Measurements from ENCODE around the gene DAP.

DAP gene

GRCh38 chr5:10709933-10710332, 51.1 kb downstream of the DAP start:
- no peak for DNase-seq (ENCODE audit: low read depth in 3 of 3)

- DNase-seq (ENCODE audit: low read depth in 3 of 3) = no peak
Observed at GRCh38 chr5:10709409-10709808, 51.6 kb downstream of the DAP start.

- DNase-seq (ENCODE audit: low read depth in 3 of 3) = no peak
Observed at GRCh38 chr5:10708189-10708944, 52.7 kb downstream of the DAP start.

- DNase-seq (ENCODE audit: low read depth in 3 of 3) = no peak
Observed at GRCh38 chr5:10707198-10708142, 53.6 kb downstream of the DAP start.

- DNase-seq (ENCODE audit: low read depth in 3 of 3) = no peak
Observed at GRCh38 chr5:10706326-10706725, 54.7 kb downstream of the DAP start.

- no peak for DNase-seq (ENCODE audit: low read depth in 3 of 3)
Observed at GRCh38 chr5:10705747-10706146, 55.3 kb downstream of the DAP start.

GRCh38 chr5:10704949-10705621, 55.9 kb downstream of the DAP start:
- DNase-seq (ENCODE audit: low read depth in 3 of 3) = no peak

- no peak for DNase-seq (ENCODE audit: low read depth in 3 of 3)
Observed at GRCh38 chr5:10703676-10704075, 57.4 kb downstream of the DAP start.

- no peak for DNase-seq (ENCODE audit: low read depth in 3 of 3)
Observed at GRCh38 chr5:10702911-10703491, 58.0 kb downstream of the DAP start.

GRCh38 chr5:10702040-10702629, 58.9 kb downstream of the DAP start:
- no peak for DNase-seq (ENCODE audit: low read depth in 3 of 3)

GRCh38 chr5:10701567-10702039, 59.4 kb downstream of the DAP start:
- no peak for DNase-seq (ENCODE audit: low read depth in 3 of 3)

GRCh38 chr5:10700516-10700915, 60.5 kb downstream of the DAP start:
- DNase-seq (ENCODE audit: low read depth in 3 of 3) = no peak

GRCh38 chr5:10699987-10700386, 61.0 kb downstream of the DAP start:
- DNase-seq (ENCODE audit: low read depth in 3 of 3) = no peak

- DNase-seq (ENCODE audit: low read depth in 3 of 3) = no peak
Observed at GRCh38 chr5:10699281-10699874, 61.7 kb downstream of the DAP start.

GRCh38 chr5:10695759-10696543, 65.1 kb downstream of the DAP start:
- no peak for DNase-seq (ENCODE audit: low read depth in 3 of 3)

GRCh38 chr5:10695055-10695649, 65.9 kb downstream of the DAP start:
- DNase-seq (ENCODE audit: low read depth in 3 of 3) = no peak

GRCh38 chr5:10691826-10692785, 68.9 kb downstream of the DAP start:
- DNase-seq (ENCODE audit: low read depth in 3 of 3) = no peak

Data from stimulated activated CD4-positive, alpha-beta T cell treated with anti-CD3 and anti-CD28 coated beads, TNF-alpha, amount 100 ng/mL, for 4 hours (primary cell).